Heart right ventricle (tissue), 16 donors: ENCODE data around the gene PTPRE. TPM values are rescaled to one million over a fixed set of nuclear protein-coding genes. Genes with fewer than 3 reads are reported as not detected.

Experiments used
- ATAC-seq, 8 donors: fragments of 200-7000 bp; cut with Tn5 transposase; one replicate each; pipeline ENCODE4 v1.9.1; 2020; ENCODE audit warnings: mild to moderate bottlenecking in 8 of 8, moderate library complexity in 8 of 8, moderate number of reproducible peaks in 1 of 8
- DNase-seq, 2 donors: peaks; one replicate each; pipeline ENCODE4 v3.0.0-alpha.2; 2020
- H3K27ac ChIP-seq, 10 donors: fragments of 200-600 bp; sonication (generic) in 2 of 10; one replicate each; pipeline versions ENCODE4 v1.5.0 to v1.8.0; 2020 to 2022; ENCODE audit warnings: mild to moderate bottlenecking in 3 of 10
- H3K27me3 ChIP-seq, 7 donors: fragments of 200-600 bp; one replicate each; pipeline ENCODE4 v1.8.0; 2021 to 2022; ENCODE audit warnings: mild to moderate bottlenecking in 2 of 7
- H3K36me3 ChIP-seq, 9 donors: fragments of 200-600 bp; sonication (generic) in 1 of 9; one replicate each; pipeline versions ENCODE4 v1.5.0 to v1.8.0; 2020 to 2022; ENCODE audit warnings: mild to moderate bottlenecking in 2 of 9
- H3K4me1 ChIP-seq, 9 donors: fragments of 200-600 bp; sonication (generic) in 1 of 9; one replicate each; pipeline versions ENCODE4 v1.5.0 to v1.8.0; 2020 to 2022; ENCODE audit warnings: mild to moderate bottlenecking in 4 of 9
- H3K4me3 ChIP-seq, 10 donors: fragments of 200-600 bp; sonication (generic) in 2 of 10; one replicate each; pipeline versions ENCODE4 v1.5.0 to v1.8.0; 2020 to 2022; ENCODE audit warnings: mild to moderate bottlenecking in 7 of 10, moderate library complexity in 2 of 10
- H3K9me3 ChIP-seq, 11 donors: fragments of 200-600 bp in 10 of 11; sonication (generic) in 2 of 11; one replicate each; pipeline versions ENCODE4 v1.5.0 to v1.8.0; 2013 to 2022; ENCODE audit warnings: mild to moderate bottlenecking in 2 of 11, control low read depth in 1 of 11, moderate library complexity in 1 of 11
- CTCF ChIP-seq, 9 donors: fragments of 200-600 bp; sonication (generic) in 2 of 9; IDR thresholded peaks; one replicate each; pipeline versions ENCODE4 v1.5.0 to v1.8.0; 2021 to 2022; ENCODE audit warnings: antibody characterized with exemption in 9 of 9, mild to moderate bottlenecking in 5 of 9, moderate library complexity in 1 of 9
- WGBS, 2 donors: extraction: QIAGEN DNeasy Blood & Tissue Kit; methylation state at CpG; one replicate each; pipeline ENCODE4 v1.1.7; 2013; ENCODE audit warnings: inconsistent platforms in 1 of 2; 5-methylcytosine and 5-hydroxymethylcytosine counted together
- intact Hi-C, 10 donors: fragments of 100-400 bp; cut with DNase I; formaldehyde crosslinking; loops; one replicate each; pipeline versions ENCODE4 v1.11.1 to v1.14.2; 2022
- polyA plus RNA-seq, 2 donors: library from polyadenylated mRNA; stranded (reverse); fragments of 200-250 nt; gene quantifications; one replicate each; pipeline ENCODE4 v1.2.3, GENCODE V29; 2013
- total RNA-seq, 10 donors: library from RNA; stranded (reverse); fragmentation: NEBNext Ultra II Directional in 3 of 10; extraction: Animal tissue kit (Norgen Biotek cat#: 25700) in 3 of 10; gene quantifications; one replicate each; pipeline versions ENCODE4 v1.2.1 to v1.2.4, GENCODE V29; 2021 to 2023
- donor health status: Arrhythmogenic right ventricular cardiomyopathy.
- donor health status: ischemic (EF 13 %, LVEDD 7.1; RV severe dilation, severe dysfunction).
- donor health status: healthy with polysubstance abuse.
- donor health status: DM: no; HTN: yes; CAD: no.
- donor health status: DM: no; HTN: no; CAD: no.
- donor health status: ischemic (EF 25% LVEDD 6.9; RV normal size, moderate dysfunction).
- donor health status: ischemic (EF 25% LVEDD 5.7; RV mildly dilated, moderate dysfunction).
- donor health status: healthy.
- donor health status: DM: yes; HTN: yes; CAD: no.
- donor health status: Ischemic cardiomyopathy.
- donor health status: ischemic (EF 35%, LVEDD 5.7; RV mildly dilated, moderate dysfunction).
- donor health status: nonischemic (EF 11% LVEDD 7.7; RV severe dilation, severe dysfunction).
- donor health status: DM: yes; HTN: yes; CAD: no.
- donor health status: PGD.
- donor health status: ischemic (EF 29% LVEDD 5.4; RV normal size, mild dysfunction).
- donor health status: nonischemic (EF 23%, LVEDD 6.1; RV moderate dilation, normal function).

PTPRE gene
- total and polyA plus RNA-seq, 12 donors, result 6.1 to 42.8 (median 22.1) TPM

- Histone ChIP-seq H3K27me3 (no peaks in the 10 kb centered on the region), H3K9me3 (peaks cover 0 to 12% (median 0%) of the 10 kb centered on the region in 11 donors), H3K4me3 (no peak overlapping the region), H3K4me1 (peaks cover 0 to 20% (median 0%) of the 10 kb centered on the region in 9 donors), H3K36me3 (no peaks in the 10 kb centered on the region), H3K27ac (no peak overlapping the region)
- 90 to 92% methylated on average over 1 of the region's 1 CpG for WGBS, 2 donors
- ATAC-seq, result no peak
- TF ChIP-seq CTCF (IDR thresholded peaks at IDR 0.05), result no peak
- intact Hi-C loops, result no loop called here
- DNase-seq, result no peak
These were observed 12.8 kb upstream of the PTPRE start for GRCh38 chr10:127894146-127894545.

- no peaks in the 10 kb centered on the region for H3K36me3 ChIP-seq
- no peak overlapping the region for H3K4me3 ChIP-seq
- intact Hi-C loops, result no loop called here
- DNase-seq (no peak), ATAC-seq (no peak)
- no peaks in the 10 kb centered on the region for H3K27me3 ChIP-seq
- H3K9me3 ChIP-seq, result peaks cover 0 to 12% (median 0%) of the 10 kb centered on the region in 11 donors
- TF ChIP-seq CTCF (IDR thresholded peaks at IDR 0.05), result no peak
- H3K27ac ChIP-seq, result no peak overlapping the region
- H3K4me1 ChIP-seq, result peaks cover 0 to 12% (median 0%) of the 10 kb centered on the region in 9 donors
These were observed 10.3 kb upstream of the PTPRE start for GRCh38 chr10:127896590-127896989.

- no peak for TF ChIP-seq CTCF (IDR thresholded peaks at IDR 0.05)
- H3K36me3 ChIP-seq, result no peaks in the 10 kb centered on the region
- peaks cover 0 to 12% (median 0%) of the 10 kb centered on the region in 9 donors for H3K4me1 ChIP-seq
- H3K27me3 ChIP-seq, result no peaks in the 10 kb centered on the region
- no peak for ATAC-seq
- no peak for DNase-seq
- WGBS, 2 donors, result 87% methylated on average over 2 of the region's 2 CpGs
- no peak overlapping the region for H3K4me3 ChIP-seq
- intact Hi-C loops, result no loop called here
- H3K27ac ChIP-seq, result no peak overlapping the region
- peaks cover 0 to 12% (median 0%) of the 10 kb centered on the region in 11 donors for H3K9me3 ChIP-seq
These were observed 9.7 kb upstream of the PTPRE start for GRCh38 chr10:127897177-127897576.

GRCh38 chr10:127899766-127900387 is 7.0 kb upstream of the PTPRE start:
- DNase-seq (no peak), ATAC-seq (peak in 7 of 8 donors; percentile 38 to 83 (median 73))
- H3K27ac ChIP-seq, result peak overlapping the region in 1 of 10 donors; percentile 59
- peaks cover 0 to 12% (median 0%) of the 10 kb centered on the region in 9 donors for H3K4me1 ChIP-seq
- no peaks in the 10 kb centered on the region for H3K36me3 ChIP-seq
- intact Hi-C loops, result loop anchor here in 2 of 10 donors (5.0 to 10.0 kb wide), 2 partner anchors 167 to 255 kb away; no protein-coding TSS in a partner anchor
- H3K27me3 ChIP-seq, result no peaks in the 10 kb centered on the region
- WGBS, 2 donors, result 65 to 73% methylated on average over 3 of the region's 3 CpGs
- no peak overlapping the region for H3K4me3 ChIP-seq
- no peak for TF ChIP-seq CTCF (IDR thresholded peaks at IDR 0.05)
- peaks cover 0 to 12% (median 0%) of the 10 kb centered on the region in 11 donors for H3K9me3 ChIP-seq
